ENCODE measurements around the gene CDO1. TPM values are rescaled to one million over a fixed set of nuclear protein-coding genes. Genes with fewer than 3 reads are reported as not detected.

CDO1 gene
- total RNA-seq, 1 donor from 2014 or later, result 21.9 TPM

GRCh38 chr5:115770466-115770865 lies 46.0 kb downstream of the CDO1 start:
- peak overlapping the region; percentile 98 for H2AFZ ChIP-seq (replicated peaks)

GRCh38 chr5:115767424-115767823 lies 49.0 kb downstream of the CDO1 start:
- no peaks in the 10 kb centered on the region for H3K36me3 ChIP-seq
- Mint-ChIP-seq H3K27me3 (ENCODE audit: insufficient read depth, low read depth) (peaks cover 7% of the 10 kb centered on the region), H3K36me3 (no peaks in the 10 kb centered on the region), H3K9me3 (peaks cover 6% of the 10 kb centered on the region), H3K4me1 (no peaks in the 10 kb centered on the region), H3K4me3 (no peak overlapping the region), H3K27ac (no peak overlapping the region)
- TF ChIP-seq, protein P1, sequence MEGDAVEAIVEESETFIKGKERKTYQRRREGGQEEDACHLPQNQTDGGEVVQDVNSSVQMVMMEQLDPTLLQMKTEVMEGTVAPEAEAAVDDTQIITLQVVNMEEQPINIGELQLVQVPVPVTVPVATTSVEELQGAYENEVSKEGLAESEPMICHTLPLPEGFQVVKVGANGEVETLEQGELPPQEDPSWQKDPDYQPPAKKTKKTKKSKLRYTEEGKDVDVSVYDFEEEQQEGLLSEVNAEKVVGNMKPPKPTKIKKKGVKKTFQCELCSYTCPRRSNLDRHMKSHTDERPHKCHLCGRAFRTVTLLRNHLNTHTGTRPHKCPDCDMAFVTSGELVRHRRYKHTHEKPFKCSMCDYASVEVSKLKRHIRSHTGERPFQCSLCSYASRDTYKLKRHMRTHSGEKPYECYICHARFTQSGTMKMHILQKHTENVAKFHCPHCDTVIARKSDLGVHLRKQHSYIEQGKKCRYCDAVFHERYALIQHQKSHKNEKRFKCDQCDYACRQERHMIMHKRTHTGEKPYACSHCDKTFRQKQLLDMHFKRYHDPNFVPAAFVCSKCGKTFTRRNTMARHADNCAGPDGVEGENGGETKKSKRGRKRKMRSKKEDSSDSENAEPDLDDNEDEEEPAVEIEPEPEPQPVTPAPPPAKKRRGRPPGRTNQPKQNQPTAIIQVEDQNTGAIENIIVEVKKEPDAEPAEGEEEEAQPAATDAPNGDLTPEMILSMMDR (IDR thresholded peaks at IDR 0.05), result no peak
- no peak for TF ChIP-seq EZH2 (IDR thresholded peaks at IDR 0.05)
- TF ChIP-seq EZH2phosphoT487 (IDR thresholded peaks at IDR 0.05), result no peak
- H3K27ac ChIP-seq, result no peak overlapping the region
- H3K9me3 ChIP-seq (ENCODE audit: low read depth), result no peaks in the 10 kb centered on the region
- H4K20me1 ChIP-seq (ENCODE audit: low read depth), result no peaks in the 10 kb centered on the region
- no peak for DNase-seq (ENCODE audit: low spot score)
- no peak overlapping the region for H3K4me2 ChIP-seq
- no peaks in the 10 kb centered on the region for H3K27me3 ChIP-seq
- H2AFZ ChIP-seq (replicated peaks), result no peak overlapping the region
- no peaks in the 10 kb centered on the region for H3K4me1 ChIP-seq
- no peak overlapping the region for H3K4me3 ChIP-seq
- H3K79me2 ChIP-seq (ENCODE audit: low read depth), result no peaks in the 10 kb centered on the region
- no peaks in the 10 kb centered on the region for H3F3A ChIP-seq (ENCODE audit: low read depth)
- H3K9ac ChIP-seq, result no peak overlapping the region

More at GRCh38 chr5:115770466-115770865, 46.0 kb downstream of the CDO1 start:
- no peaks in the 10 kb centered on the region for H4K20me1 ChIP-seq (ENCODE audit: low read depth)
- TF ChIP-seq, protein P1 (IDR thresholded peaks at IDR 0.05), result peak; percentile 78
- TF ChIP-seq EZH2 (IDR thresholded peaks at IDR 0.05), result no peak
- Mint-ChIP-seq H3K36me3 (no peaks in the 10 kb centered on the region), H3K9me3 (no peaks in the 10 kb centered on the region), H3K4me3 (no peak overlapping the region), H3K27me3 (ENCODE audit: insufficient read depth, low read depth) (peaks cover 5% of the 10 kb centered on the region), H3K27ac (no peak overlapping the region), H3K4me1 (peaks cover 8% of the 10 kb centered on the region)
- no peaks in the 10 kb centered on the region for H3K36me3 ChIP-seq
- H3K27me3 ChIP-seq, result no peaks in the 10 kb centered on the region
- no peak overlapping the region for H3K4me2 ChIP-seq
- H3K79me2 ChIP-seq (ENCODE audit: low read depth), result no peaks in the 10 kb centered on the region
- H3K9me3 ChIP-seq (ENCODE audit: low read depth), result no peaks in the 10 kb centered on the region
- no peak overlapping the region for H3K27ac ChIP-seq
- H3K9ac ChIP-seq, result no peak overlapping the region
- DNase-seq (ENCODE audit: low spot score), result peak; percentile 69
- no peak overlapping the region for H3K4me3 ChIP-seq
- no peaks in the 10 kb centered on the region for H3K4me1 ChIP-seq
- no peaks in the 10 kb centered on the region for H3F3A ChIP-seq (ENCODE audit: low read depth)

GRCh38 chr5:115766608-115767007 lies 49.9 kb downstream of the CDO1 start:
- Mint-ChIP-seq H3K4me3 (no peak overlapping the region), H3K27me3 (ENCODE audit: insufficient read depth, low read depth) (peaks cover 7% of the 10 kb centered on the region), H3K4me1 (no peaks in the 10 kb centered on the region), H3K36me3 (peaks cover 1% of the 10 kb centered on the region), H3K9me3 (peaks cover 11% of the 10 kb centered on the region), H3K27ac (no peak overlapping the region)
- Histone ChIP-seq H3K4me3 (no peak overlapping the region), H3F3A (ENCODE audit: low read depth) (no peaks in the 10 kb centered on the region), H3K9me3 (ENCODE audit: low read depth) (no peaks in the 10 kb centered on the region), H3K9ac (no peak overlapping the region), H4K20me1 (ENCODE audit: low read depth) (no peaks in the 10 kb centered on the region), H3K27me3 (no peaks in the 10 kb centered on the region), H3K79me2 (ENCODE audit: low read depth) (no peaks in the 10 kb centered on the region), H3K36me3 (no peaks in the 10 kb centered on the region), H3K4me1 (no peaks in the 10 kb centered on the region), H3K27ac (no peak overlapping the region), H2AFZ (replicated peaks) (no peak overlapping the region), H3K4me2 (no peak overlapping the region)
- no peak for DNase-seq (ENCODE audit: low spot score)
- TF ChIP-seq EZH2phosphoT487 (IDR thresholded peaks at IDR 0.05) (no peak), EZH2 (IDR thresholded peaks at IDR 0.05) (no peak)
- TF ChIP-seq, protein P1 (IDR thresholded peaks at IDR 0.05), result no peak
